SK-N-SH (cell line): Measurements from ENCODE around the gene BCL11A. TPM values are rescaled to one million over a fixed set of nuclear protein-coding genes. Genes with fewer than 3 reads are reported as not detected.

Experiments used
- CTCF ChIA-PET: fragments of 300-600, 350-600 bp; formaldehyde crosslinking; extraction: SDS; loops from one replicate; lab custom pipeline; 2021; lab: Yijun Ruan, JAX
- POLR2A ChIA-PET: fragments of 350-600 bp; sonication (Branson Sonifier 250); formaldehyde crosslinking; extraction: SDS; loops from one replicate; lab custom pipeline; 2020; ENCODE audit warnings: antibody characterized with exemption, inconsistent platforms; lab: Yijun Ruan, JAX
- DNase-seq: peaks from one replicate; pipeline ENCODE4 v3.0.0; 2012
- H2AFZ ChIP-seq: fragments of 200-600 bp; sonication (generic); 2 replicates; pipeline ENCODE4 v1.8.1; 2016; ENCODE audit warnings: antibody characterized with exemption, mild to moderate bottlenecking, low read depth
- H3F3A ChIP-seq: fragments of 200-600 bp; sonication (generic); replicated peaks from 2 replicates; pipeline ENCODE3; 2016; ENCODE audit warnings: antibody characterized with exemption, mild to moderate bottlenecking; ENCODE audit not compliant: insufficient read depth
- H3K27ac ChIP-seq, 2 experiments: fragments of 200-500 bp in 1 of 2; fragments of 200-600 bp in 1 of 2; sonication (Bioruptor generic) in 1 of 2; sonication (generic), shearing (Covaris generic) in 1 of 2; 2 replicates each; pipeline versions ENCODE4 v1.5.1 to v1.6.1; 2014 to 2016; ENCODE audit warnings: low read depth in 2 of 2, inconsistent platforms in 1 of 2, low read length in 1 of 2, mild to moderate bottlenecking in 1 of 2, mixed read lengths in 1 of 2
- H3K27me3 ChIP-seq: fragments of 200-600 bp; sonication (generic), shearing (Covaris generic); 2 replicates; pipeline ENCODE4 v1.6.1; 2016; ENCODE audit warnings: mixed run types; ENCODE audit not compliant: insufficient read depth
- H3K36me3 ChIP-seq, 2 experiments: fragments of 200-500 bp in 1 of 2; fragments of 200-600 bp in 1 of 2; sonication (Bioruptor generic) in 1 of 2; sonication (generic) in 1 of 2; replicated peaks in 1 of 2; 2 replicates each; pipeline versions ENCODE3 to v1.5.1; 2014 to 2016; ENCODE audit warnings: low read length in 1 of 2, mild to moderate bottlenecking in 1 of 2; ENCODE audit not compliant: insufficient read depth in 2 of 2, control insufficient read depth in 1 of 2
- H3K4me1 ChIP-seq, 2 experiments: fragments of 200-500 bp in 1 of 2; fragments of 200-600 bp in 1 of 2; sonication (Bioruptor generic) in 1 of 2; sonication (generic), shearing (Covaris generic) in 1 of 2; 2 replicates each; pipeline versions ENCODE4 v1.5.1 to v1.6.1; 2014 to 2016; ENCODE audit warnings: low read depth in 1 of 2, low read length in 1 of 2, mixed run types in 1 of 2; ENCODE audit not compliant: insufficient read depth in 2 of 2, control insufficient read depth in 1 of 2
- H3K4me2 ChIP-seq: fragments of 200-600 bp; sonication (generic), shearing (Covaris generic); 2 replicates; pipeline ENCODE4 v1.6.1; 2017; ENCODE audit warnings: mixed run types
- H3K4me3 ChIP-seq, 2 experiments: fragments of 200-500 bp in 1 of 2; fragments of 200-600 bp in 1 of 2; sonication (Bioruptor generic) in 1 of 2; sonication (generic), shearing (Covaris generic) in 1 of 2; 2 replicates each; pipeline versions ENCODE4 v1.5.1 to v1.8.1; 2014 to 2016; ENCODE audit warnings: low read depth in 2 of 2, inconsistent platforms in 1 of 2, low read length in 1 of 2, mild to moderate bottlenecking in 1 of 2, mixed read lengths in 1 of 2, moderate library complexity in 1 of 2
- H3K79me2 ChIP-seq: fragments of 200-600 bp; sonication (generic); 2 replicates; pipeline ENCODE4 v1.8.1; 2017; ENCODE audit warnings: mild to moderate bottlenecking; ENCODE audit not compliant: insufficient read depth
- H3K9ac ChIP-seq: fragments of 200-600 bp; sonication (generic); 2 replicates; pipeline ENCODE4 v1.6.1; 2017; ENCODE audit warnings: mixed run types
- H3K9me2 ChIP-seq: fragments of 200-600 bp; sonication (generic); 2 replicates; pipeline ENCODE4 v1.6.1; 2017; ENCODE audit warnings: mixed run types
- H3K9me3 ChIP-seq: fragments of 200-600 bp; sonication (generic); 2 replicates; pipeline ENCODE4 v1.6.1; 2017; ENCODE audit warnings: mixed run types, mild to moderate bottlenecking, moderate library complexity
- H4K20me1 ChIP-seq: fragments of 200-600 bp; sonication (generic); 2 replicates; pipeline ENCODE4 v1.6.1; 2017; ENCODE audit warnings: mild to moderate bottlenecking, mixed run types; ENCODE audit not compliant: insufficient read depth
- CHD2 ChIP-seq: fragments of 150-350 bp; IDR thresholded peaks from 2 replicates; pipeline ENCODE4 v1.6.1; 2018; ENCODE audit warnings: low read length; ENCODE audit not compliant: partially characterized antibody
- CTCF ChIP-seq: fragments of 200-600 bp; sonication (generic); IDR thresholded peaks from 2 replicates; pipeline ENCODE4 v1.6.1; 2017; ENCODE audit warnings: antibody characterized with exemption, mild to moderate bottlenecking, moderate library complexity
- ELF1 ChIP-seq: IDR thresholded peaks from 2 replicates; pipeline ENCODE4 v1.4.0; 2012
- GATA2 ChIP-seq: sonication (generic); formaldehyde crosslinking; IDR thresholded peaks from 2 replicates; pipeline ENCODE4 v1.5.0; 2020; ENCODE audit warnings: mild to moderate bottlenecking, missing genetic modification reagents
- MAX ChIP-seq: IDR thresholded peaks from 2 replicates; pipeline ENCODE4 v1.4.0; 2012; ENCODE audit warnings: low read depth
- MEF2A ChIP-seq: IDR thresholded peaks from 2 replicates; pipeline ENCODE4 v1.4.0; 2012; ENCODE audit warnings: low read depth, borderline replicate concordance
- MXI1 ChIP-seq: IDR thresholded peaks from 2 replicates; pipeline ENCODE4 v1.6.1; 2012; ENCODE audit warnings: mild to moderate bottlenecking, low read depth, low read length, improper control_type of control experiment
- POLR2AphosphoS5 ChIP-seq: IDR thresholded peaks from 2 replicates; pipeline ENCODE4 v1.6.1; 2012; ENCODE audit warnings: low read depth, low read length
- REST ChIP-seq: IDR thresholded peaks from 2 replicates; pipeline ENCODE4 v1.6.1; 2012; ENCODE audit warnings: mild to moderate bottlenecking, low read depth, low read length, moderate library complexity
- RFX5 ChIP-seq: IDR thresholded peaks from 2 replicates; pipeline ENCODE4 v1.6.1; 2012; ENCODE audit warnings: mild to moderate bottlenecking, improper control_type of control experiment, low read length
- TCF12 ChIP-seq: IDR thresholded peaks from 2 replicates; pipeline ENCODE4 v1.4.0; 2012
- TEAD4 ChIP-seq: IDR thresholded peaks from 2 replicates; pipeline ENCODE4 v1.4.0; 2012; ENCODE audit warnings: mild to moderate bottlenecking, borderline replicate concordance; ENCODE audit not compliant: insufficient read depth
- ZBTB33 ChIP-seq: IDR thresholded peaks from 2 replicates; pipeline ENCODE4 v1.4.0; 2012; ENCODE audit warnings: low read depth, borderline replicate concordance
- WGBS: methylation state at CpG from one replicate; pipeline ENCODE4 v1.1.6; 2017; ENCODE audit warnings: low lambda C conversion rate; 5-methylcytosine and 5-hydroxymethylcytosine counted together
- polyA plus RNA-seq, 3 experiments: library from polyadenylated mRNA; depleted of rRNA; stranded (reverse); fragments of >200 nt; gene quantifications; 2 replicates each; pipeline ENCODE4 v1.2.3, GENCODE V29; 2012

The BCL11A gene
- polyA plus RNA-seq, 1 of the 3 experiments (the other 2 are of a cell fraction) = 1.9 TPM

GRCh38 chr2:60541056-60541651 is 12.3 kb downstream of the BCL11A start:
- H3K4me1 ChIP-seq = no peaks in the 10 kb centered on the region
- no peak for DNase-seq
- no peak overlapping the region for H3K9ac ChIP-seq
- WGBS = 82% methylated on average over 3 of the region's 3 CpGs
- H3K79me2 ChIP-seq = no peaks in the 10 kb centered on the region
- H3K9me3 ChIP-seq = no peaks in the 10 kb centered on the region
- no peaks in the 10 kb centered on the region for H3F3A ChIP-seq
- H3K4me2 ChIP-seq = no peak overlapping the region
- no peak overlapping the region for H3K4me3 ChIP-seq
- H3K9me2 ChIP-seq = no peaks in the 10 kb centered on the region
- POLR2A ChIA-PET = interaction anchor here (0.8 kb wide), 1 partner anchor 14 kb away, joined by 3 read pairs; no protein-coding TSS in a partner anchor
- H2AFZ ChIP-seq = no peak overlapping the region
- H3K27me3 ChIP-seq = no peaks in the 10 kb centered on the region
- H4K20me1 ChIP-seq = no peaks in the 10 kb centered on the region
- TF ChIP-seq TCF12 (no peak), MXI1 (no peak), MAX (no peak), CTCF (no peak), POLR2AphosphoS5 (no peak), MEF2A (no peak), RFX5 (no peak), ELF1 (no peak), ZBTB33 (no peak), CHD2 (no peak), GATA2 (CRISPR knock-in tag) (no peak), REST (no peak), TEAD4 (no peak)
- H3K27ac ChIP-seq = no peak overlapping the region
- CTCF ChIA-PET = interaction anchor here (3.6 kb wide), 1 partner anchor 9 kb away, joined by 20 read pairs; no protein-coding TSS in a partner anchor
- peaks cover 4 to 30% of the 10 kb centered on the region in 2 experiments for H3K36me3 ChIP-seq
